ENCODE results near the gene ADRA2C. TPM values are rescaled to one million over a fixed set of nuclear protein-coding genes. Genes with fewer than 3 reads are reported as not detected.

ADRA2C gene
- total RNA-seq, 1 experiment from 2014 or later = 8.6 TPM

GRCh38 chr4:3776166-3777032 lies 10.2 kb downstream of the ADRA2C start:
- H2AK5ac ChIP-seq (ENCODE audit: insufficient read length, low read length) = no peak overlapping the region
- H4K20me1 ChIP-seq (ENCODE audit: control insufficient read depth, insufficient read depth, insufficient read length) = peaks cover 2% of the 10 kb centered on the region
- H3K79me1 ChIP-seq (ENCODE audit: insufficient read depth, low read depth, low read length, poor library complexity, severe bottlenecking) = no peaks in the 10 kb centered on the region
- no peak overlapping the region for H2BK15ac ChIP-seq (ENCODE audit: low read depth, low read length)
- no peak overlapping the region for H4K5ac ChIP-seq (ENCODE audit: insufficient read length, low read depth, low read length)
- H3K4me2 ChIP-seq (ENCODE audit: insufficient read depth, insufficient read length, low read length) = no peak overlapping the region
- Mint-ChIP-seq H3K4me3 (no peak overlapping the region), H3K9me3 (peaks cover 0 to 5% of the 10 kb centered on the region in 2 experiments; a peak in 1 of 5 replicates), H3K27me3 (ENCODE audit: low read depth) (peaks cover 16% of the 10 kb centered on the region), H3K4me1 (peaks cover 0 to 21% of the 10 kb centered on the region in 2 experiments; a peak in 3 of 4 replicates), H3K36me3 (ENCODE audit: insufficient read depth in 1 of 3, low read depth in 3 of 3) (no peaks in the 10 kb centered on the region), H3K27ac (no peak overlapping the region)
- no peaks in the 10 kb centered on the region for H3K23me2 ChIP-seq (ENCODE audit: insufficient read length, low read depth, low read length, poor library complexity, severe bottlenecking)
- no peak overlapping the region; the same call in 1 of the 2 replicates for H3K14ac ChIP-seq (ENCODE audit: insufficient read depth, low read length)
- H3T11ph ChIP-seq (ENCODE audit: low read length) = no peak overlapping the region
- no peak overlapping the region for H3K4ac ChIP-seq (ENCODE audit: low read depth, low read length)
- H2BK120ac ChIP-seq (ENCODE audit: low read depth, low read length, poor library complexity, severe bottlenecking) = no peak overlapping the region
- no peak overlapping the region for H2BK12ac ChIP-seq (ENCODE audit: insufficient read length, low read depth, low read length)
- no peaks in the 10 kb centered on the region for H3K9me3 ChIP-seq (ENCODE audit: control insufficient read depth, low read depth, low read length)
- H3K27ac ChIP-seq (ENCODE audit: insufficient read length, low read depth, low read length) = no peak overlapping the region
- H3K18ac ChIP-seq (ENCODE audit: insufficient read length, low read depth, low read length) = no peak overlapping the region
- no CpG with 5 or more reads among the region's 22 CpGs for WGBS (ENCODE audit: extremely low coverage, insufficient read length, low lambda C conversion rate)
- H3K4me1 ChIP-seq (ENCODE audit: insufficient read depth, low read length) = no peaks in the 10 kb centered on the region; the same call in 1 of the 2 replicates
- H2BK20ac ChIP-seq (ENCODE audit: low read depth, low read length, poor library complexity, severe bottlenecking) = no peak overlapping the region
- no peak overlapping the region for H3K23ac ChIP-seq (ENCODE audit: insufficient read length, low read depth, low read length)
- DNase-seq = no peak
- no peak overlapping the region for H2BK5ac ChIP-seq (ENCODE audit: insufficient read length, low read length)
- no peak overlapping the region for H4K91ac ChIP-seq (ENCODE audit: insufficient read length, low read depth, low read length)
- H3K27me3 ChIP-seq (ENCODE audit: insufficient read depth, low read length) = no peaks in the 10 kb centered on the region
- H3K9ac ChIP-seq (ENCODE audit: extremely low read depth, insufficient read length, low read length) = no peak overlapping the region
- no peak overlapping the region for H2AFZ ChIP-seq (ENCODE audit: low read length)
- no peak overlapping the region for H3K56ac ChIP-seq (ENCODE audit: insufficient read length, low read depth, low read length)
- no peaks in the 10 kb centered on the region for H3K79me2 ChIP-seq (ENCODE audit: insufficient read depth, low read length)
- H4K8ac ChIP-seq (replicated peaks; ENCODE audit: insufficient read length, low read depth, low read length) = no peak overlapping the region
- TF ChIP-seq, protein P1, sequence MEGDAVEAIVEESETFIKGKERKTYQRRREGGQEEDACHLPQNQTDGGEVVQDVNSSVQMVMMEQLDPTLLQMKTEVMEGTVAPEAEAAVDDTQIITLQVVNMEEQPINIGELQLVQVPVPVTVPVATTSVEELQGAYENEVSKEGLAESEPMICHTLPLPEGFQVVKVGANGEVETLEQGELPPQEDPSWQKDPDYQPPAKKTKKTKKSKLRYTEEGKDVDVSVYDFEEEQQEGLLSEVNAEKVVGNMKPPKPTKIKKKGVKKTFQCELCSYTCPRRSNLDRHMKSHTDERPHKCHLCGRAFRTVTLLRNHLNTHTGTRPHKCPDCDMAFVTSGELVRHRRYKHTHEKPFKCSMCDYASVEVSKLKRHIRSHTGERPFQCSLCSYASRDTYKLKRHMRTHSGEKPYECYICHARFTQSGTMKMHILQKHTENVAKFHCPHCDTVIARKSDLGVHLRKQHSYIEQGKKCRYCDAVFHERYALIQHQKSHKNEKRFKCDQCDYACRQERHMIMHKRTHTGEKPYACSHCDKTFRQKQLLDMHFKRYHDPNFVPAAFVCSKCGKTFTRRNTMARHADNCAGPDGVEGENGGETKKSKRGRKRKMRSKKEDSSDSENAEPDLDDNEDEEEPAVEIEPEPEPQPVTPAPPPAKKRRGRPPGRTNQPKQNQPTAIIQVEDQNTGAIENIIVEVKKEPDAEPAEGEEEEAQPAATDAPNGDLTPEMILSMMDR (conservative IDR thresholded peaks at IDR 0.05) = no peak

Data from H9 (cell line).